SK-N-SH (cell line): ENCODE results near the gene ECPAS. TPM values are rescaled to one million over a fixed set of nuclear protein-coding genes. Genes with fewer than 3 reads are reported as not detected.
"Not testable (repeated sequence)": the region's sequence is repeated elsewhere in the genome, so short reads cannot be mapped to it uniquely, and the experiment has no call there.

Experiments
- CTCF ChIA-PET: fragments of 300-600, 350-600 bp; formaldehyde crosslinking; extraction: SDS; loops from one replicate; lab custom pipeline; 2021; lab: Yijun Ruan, JAX
- POLR2A ChIA-PET: fragments of 350-600 bp; sonication (Branson Sonifier 250); formaldehyde crosslinking; extraction: SDS; loops from one replicate; lab custom pipeline; 2020; ENCODE audit warnings: antibody characterized with exemption, inconsistent platforms; lab: Yijun Ruan, JAX
- DNase-seq: peaks from one replicate; pipeline ENCODE4 v3.0.0; 2012
- H2AFZ ChIP-seq: fragments of 200-600 bp; sonication (generic); 2 replicates; pipeline ENCODE4 v1.8.1; 2016; ENCODE audit warnings: antibody characterized with exemption, mild to moderate bottlenecking, low read depth
- H3F3A ChIP-seq: fragments of 200-600 bp; sonication (generic); replicated peaks from 2 replicates; pipeline ENCODE3; 2016; ENCODE audit warnings: antibody characterized with exemption, mild to moderate bottlenecking; ENCODE audit not compliant: insufficient read depth
- H3K27ac ChIP-seq, 2 experiments: fragments of 200-500 bp in 1 of 2; fragments of 200-600 bp in 1 of 2; sonication (Bioruptor generic) in 1 of 2; sonication (generic), shearing (Covaris generic) in 1 of 2; 2 replicates each; pipeline versions ENCODE4 v1.5.1 to v1.6.1; 2014 to 2016; ENCODE audit warnings: low read depth in 2 of 2, inconsistent platforms in 1 of 2, low read length in 1 of 2, mild to moderate bottlenecking in 1 of 2, mixed read lengths in 1 of 2
- H3K27me3 ChIP-seq: fragments of 200-600 bp; sonication (generic), shearing (Covaris generic); 2 replicates; pipeline ENCODE4 v1.6.1; 2016; ENCODE audit warnings: mixed run types; ENCODE audit not compliant: insufficient read depth
- H3K36me3 ChIP-seq, 2 experiments: fragments of 200-500 bp in 1 of 2; fragments of 200-600 bp in 1 of 2; sonication (Bioruptor generic) in 1 of 2; sonication (generic) in 1 of 2; replicated peaks in 1 of 2; 2 replicates each; pipeline versions ENCODE3 to v1.5.1; 2014 to 2016; ENCODE audit warnings: low read length in 1 of 2, mild to moderate bottlenecking in 1 of 2; ENCODE audit not compliant: insufficient read depth in 2 of 2, control insufficient read depth in 1 of 2
- H3K4me1 ChIP-seq, 2 experiments: fragments of 200-500 bp in 1 of 2; fragments of 200-600 bp in 1 of 2; sonication (Bioruptor generic) in 1 of 2; sonication (generic), shearing (Covaris generic) in 1 of 2; 2 replicates each; pipeline versions ENCODE4 v1.5.1 to v1.6.1; 2014 to 2016; ENCODE audit warnings: low read depth in 1 of 2, low read length in 1 of 2, mixed run types in 1 of 2; ENCODE audit not compliant: insufficient read depth in 2 of 2, control insufficient read depth in 1 of 2
- H3K4me2 ChIP-seq: fragments of 200-600 bp; sonication (generic), shearing (Covaris generic); 2 replicates; pipeline ENCODE4 v1.6.1; 2017; ENCODE audit warnings: mixed run types
- H3K4me3 ChIP-seq, 2 experiments: fragments of 200-500 bp in 1 of 2; fragments of 200-600 bp in 1 of 2; sonication (Bioruptor generic) in 1 of 2; sonication (generic), shearing (Covaris generic) in 1 of 2; 2 replicates each; pipeline versions ENCODE4 v1.5.1 to v1.8.1; 2014 to 2016; ENCODE audit warnings: low read depth in 2 of 2, inconsistent platforms in 1 of 2, low read length in 1 of 2, mild to moderate bottlenecking in 1 of 2, mixed read lengths in 1 of 2, moderate library complexity in 1 of 2
- H3K79me2 ChIP-seq: fragments of 200-600 bp; sonication (generic); 2 replicates; pipeline ENCODE4 v1.8.1; 2017; ENCODE audit warnings: mild to moderate bottlenecking; ENCODE audit not compliant: insufficient read depth
- H3K9ac ChIP-seq: fragments of 200-600 bp; sonication (generic); 2 replicates; pipeline ENCODE4 v1.6.1; 2017; ENCODE audit warnings: mixed run types
- H3K9me2 ChIP-seq: fragments of 200-600 bp; sonication (generic); 2 replicates; pipeline ENCODE4 v1.6.1; 2017; ENCODE audit warnings: mixed run types
- H3K9me3 ChIP-seq: fragments of 200-600 bp; sonication (generic); 2 replicates; pipeline ENCODE4 v1.6.1; 2017; ENCODE audit warnings: mixed run types, mild to moderate bottlenecking, moderate library complexity
- H4K20me1 ChIP-seq: fragments of 200-600 bp; sonication (generic); 2 replicates; pipeline ENCODE4 v1.6.1; 2017; ENCODE audit warnings: mild to moderate bottlenecking, mixed run types; ENCODE audit not compliant: insufficient read depth
- ELF1 ChIP-seq: IDR thresholded peaks from 2 replicates; pipeline ENCODE4 v1.4.0; 2012
- EZH2phosphoT487 ChIP-seq: fragments of 200-600 bp; sonication (generic); IDR thresholded peaks from 2 replicates; pipeline ENCODE4 v1.6.1; 2017; ENCODE audit warnings: low read depth, mixed run types, mild to moderate bottlenecking, antibody characterized with exemption, moderate library complexity, borderline replicate concordance
- FOXM1 ChIP-seq: IDR thresholded peaks from 2 replicates; pipeline ENCODE4 v1.4.0; 2012; ENCODE audit warnings: low read depth, mild to moderate bottlenecking
- GABPA ChIP-seq: IDR thresholded peaks from 2 replicates; pipeline ENCODE4 v1.4.0; 2012; ENCODE audit warnings: low read depth, mild to moderate bottlenecking
- MXI1 ChIP-seq: IDR thresholded peaks from 2 replicates; pipeline ENCODE4 v1.6.1; 2012; ENCODE audit warnings: mild to moderate bottlenecking, low read depth, low read length, improper control_type of control experiment
- NRF1 ChIP-seq: IDR thresholded peaks from 2 replicates; pipeline ENCODE4 v1.6.1; 2012; ENCODE audit warnings: low read depth, mild to moderate bottlenecking, low read length
- POLR2AphosphoS5 ChIP-seq: IDR thresholded peaks from 2 replicates; pipeline ENCODE4 v1.6.1; 2012; ENCODE audit warnings: low read depth, low read length
- RXRA ChIP-seq: IDR thresholded peaks from 2 replicates; pipeline ENCODE4 v1.4.0; 2012; ENCODE audit warnings: low read depth, mild to moderate bottlenecking, borderline replicate concordance
- USF2 ChIP-seq: fragments of 150-350 bp; IDR thresholded peaks from 2 replicates; pipeline ENCODE4 v1.6.1; 2017; ENCODE audit warnings: antibody characterized with exemption, low read length, low read depth, borderline replicate concordance
- WGBS: methylation state at CpG from one replicate; pipeline ENCODE4 v1.1.6; 2017; ENCODE audit warnings: low lambda C conversion rate; 5-methylcytosine and 5-hydroxymethylcytosine counted together
- polyA plus RNA-seq, 3 experiments: library from polyadenylated mRNA; depleted of rRNA; stranded (reverse); fragments of >200 nt; gene quantifications; 2 replicates each; pipeline ENCODE4 v1.2.3, GENCODE V29; 2012
- TF ChIP-seq, protein P1 (sequence below): IDR thresholded peaks from 2 replicates; pipeline ENCODE4 v1.6.1; 2012; ENCODE audit warnings: mild to moderate bottlenecking, low read depth, low read length, moderate library complexity

The ECPAS gene
- polyA plus RNA-seq, 1 of the 3 experiments (the other 2 are of a cell fraction): 17.9 TPM

DNA sequence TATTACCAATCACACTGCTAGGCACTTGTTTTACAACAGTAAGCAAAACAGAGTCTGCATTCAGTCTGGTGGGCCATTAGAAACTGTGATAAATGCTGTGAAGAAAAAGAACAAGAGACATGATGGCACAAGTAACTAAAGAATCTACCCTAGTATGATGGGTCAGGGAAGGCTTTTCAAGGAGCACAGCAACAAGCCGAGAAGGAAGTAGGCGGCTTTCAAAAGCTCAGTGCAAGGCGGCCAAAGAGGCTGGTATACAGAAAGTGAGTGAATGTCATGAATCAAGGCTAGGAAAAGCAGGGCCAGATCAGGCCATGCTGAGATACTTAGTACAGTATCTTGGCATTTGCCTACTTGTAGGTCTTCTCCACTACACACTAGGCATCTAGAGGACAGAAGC is 76.4 kb downstream of the ECPAS start (continued):
- TF ChIP-seq, protein P1, sequence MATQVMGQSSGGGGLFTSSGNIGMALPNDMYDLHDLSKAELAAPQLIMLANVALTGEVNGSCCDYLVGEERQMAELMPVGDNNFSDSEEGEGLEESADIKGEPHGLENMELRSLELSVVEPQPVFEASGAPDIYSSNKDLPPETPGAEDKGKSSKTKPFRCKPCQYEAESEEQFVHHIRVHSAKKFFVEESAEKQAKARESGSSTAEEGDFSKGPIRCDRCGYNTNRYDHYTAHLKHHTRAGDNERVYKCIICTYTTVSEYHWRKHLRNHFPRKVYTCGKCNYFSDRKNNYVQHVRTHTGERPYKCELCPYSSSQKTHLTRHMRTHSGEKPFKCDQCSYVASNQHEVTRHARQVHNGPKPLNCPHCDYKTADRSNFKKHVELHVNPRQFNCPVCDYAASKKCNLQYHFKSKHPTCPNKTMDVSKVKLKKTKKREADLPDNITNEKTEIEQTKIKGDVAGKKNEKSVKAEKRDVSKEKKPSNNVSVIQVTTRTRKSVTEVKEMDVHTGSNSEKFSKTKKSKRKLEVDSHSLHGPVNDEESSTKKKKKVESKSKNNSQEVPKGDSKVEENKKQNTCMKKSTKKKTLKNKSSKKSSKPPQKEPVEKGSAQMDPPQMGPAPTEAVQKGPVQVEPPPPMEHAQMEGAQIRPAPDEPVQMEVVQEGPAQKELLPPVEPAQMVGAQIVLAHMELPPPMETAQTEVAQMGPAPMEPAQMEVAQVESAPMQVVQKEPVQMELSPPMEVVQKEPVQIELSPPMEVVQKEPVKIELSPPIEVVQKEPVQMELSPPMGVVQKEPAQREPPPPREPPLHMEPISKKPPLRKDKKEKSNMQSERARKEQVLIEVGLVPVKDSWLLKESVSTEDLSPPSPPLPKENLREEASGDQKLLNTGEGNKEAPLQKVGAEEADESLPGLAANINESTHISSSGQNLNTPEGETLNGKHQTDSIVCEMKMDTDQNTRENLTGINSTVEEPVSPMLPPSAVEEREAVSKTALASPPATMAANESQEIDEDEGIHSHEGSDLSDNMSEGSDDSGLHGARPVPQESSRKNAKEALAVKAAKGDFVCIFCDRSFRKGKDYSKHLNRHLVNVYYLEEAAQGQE: no peak
- TF ChIP-seq POLR2AphosphoS5 (no peak), GABPA (no peak), ELF1 (no peak), FOXM1 (no peak), USF2 (no peak), EZH2phosphoT487 (no peak), MXI1 (no peak)
- TF ChIP-seq, all 33 proteins: peak for 0

GRCh38 chr9:111405701-111406100 is 78.5 kb downstream of the ECPAS start:
- peaks cover 54 to 91% of the 10 kb centered on the region in 2 experiments for H3K36me3 ChIP-seq
- no peak for TF ChIP-seq RXRA
- no peak for TF ChIP-seq NRF1
- TF ChIP-seq, all 33 proteins: peak for 0
- H3K27me3 ChIP-seq: no peaks in the 10 kb centered on the region
- H3K79me2 ChIP-seq: peaks cover 30% of the 10 kb centered on the region; the same call in 1 of the 2 replicates
- CTCF ChIA-PET: interaction anchor here (0.7 kb wide), 1 partner anchor 647 kb away, joined by 3 read pairs; no protein-coding TSS in a partner anchor
- H2AFZ ChIP-seq: no peak overlapping the region
- no peaks in the 10 kb centered on the region for H3K4me1 ChIP-seq
- H3K9me3 ChIP-seq: peaks cover 31% of the 10 kb centered on the region
- H3F3A ChIP-seq: peaks cover 3% of the 10 kb centered on the region
- no peaks in the 10 kb centered on the region for H4K20me1 ChIP-seq
- no peak overlapping the region for H3K27ac ChIP-seq
- H3K4me2 ChIP-seq: no peak overlapping the region
- H3K9me2 ChIP-seq: no peaks in the 10 kb centered on the region
- POLR2A ChIA-PET: no interaction called here
- DNase-seq: no peak
- no peak overlapping the region for H3K9ac ChIP-seq
- no peak overlapping the region for H3K4me3 ChIP-seq

DNA sequence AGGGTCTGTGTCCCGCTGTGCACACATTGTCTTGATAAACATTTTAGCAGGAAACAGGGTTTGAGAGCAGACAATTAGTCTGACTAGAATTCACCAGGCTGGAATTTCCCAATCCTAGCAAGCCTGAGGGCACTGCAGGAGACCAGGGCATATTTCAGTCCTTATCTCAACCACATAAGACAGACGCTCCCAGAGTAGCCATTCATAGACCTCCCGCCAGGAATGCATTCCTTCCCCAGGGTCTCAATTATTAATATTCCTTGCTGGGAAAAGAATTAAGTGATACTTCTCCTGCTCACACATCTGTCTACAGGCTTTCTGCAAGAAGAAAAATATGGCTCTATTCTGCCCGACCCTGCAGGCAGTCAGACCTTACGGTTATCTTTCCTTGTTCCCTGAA is 82.7 kb downstream of the ECPAS start:
- H3K4me1 ChIP-seq, H3K9ac ChIP-seq, POLR2A ChIA-PET, H3K9me2 ChIP-seq, H3K4me2 ChIP-seq, H3K27ac ChIP-seq, DNase-seq, H3F3A ChIP-seq, H2AFZ ChIP-seq, H3K4me3 ChIP-seq, H3K27me3 ChIP-seq, H4K20me1 ChIP-seq: not testable (repeated sequence)
- CTCF ChIA-PET: interaction anchor here (1.7 kb wide), 1 partner anchor 10 kb away, joined by 4 read pairs; no protein-coding TSS in a partner anchor
- WGBS: 92% methylated on average over 5 of the region's 5 CpGs
- Histone ChIP-seq H3K9me3 (peaks cover 31% of the 10 kb centered on the region), H3K36me3 (peaks cover 39 to 86% of the 10 kb centered on the region in 2 experiments), H3K79me2 (peaks cover 30% of the 10 kb centered on the region; the same call in 1 of the 2 replicates)
